ENCODE results near the gene CAPN12. TPM values are rescaled to one million over a fixed set of nuclear protein-coding genes. Genes with fewer than 3 reads are reported as not detected.

Gene CAPN12
- total and polyA plus RNA-seq, 9 donors = 0.22 to 8.0 (median 3.1) TPM

DNA sequence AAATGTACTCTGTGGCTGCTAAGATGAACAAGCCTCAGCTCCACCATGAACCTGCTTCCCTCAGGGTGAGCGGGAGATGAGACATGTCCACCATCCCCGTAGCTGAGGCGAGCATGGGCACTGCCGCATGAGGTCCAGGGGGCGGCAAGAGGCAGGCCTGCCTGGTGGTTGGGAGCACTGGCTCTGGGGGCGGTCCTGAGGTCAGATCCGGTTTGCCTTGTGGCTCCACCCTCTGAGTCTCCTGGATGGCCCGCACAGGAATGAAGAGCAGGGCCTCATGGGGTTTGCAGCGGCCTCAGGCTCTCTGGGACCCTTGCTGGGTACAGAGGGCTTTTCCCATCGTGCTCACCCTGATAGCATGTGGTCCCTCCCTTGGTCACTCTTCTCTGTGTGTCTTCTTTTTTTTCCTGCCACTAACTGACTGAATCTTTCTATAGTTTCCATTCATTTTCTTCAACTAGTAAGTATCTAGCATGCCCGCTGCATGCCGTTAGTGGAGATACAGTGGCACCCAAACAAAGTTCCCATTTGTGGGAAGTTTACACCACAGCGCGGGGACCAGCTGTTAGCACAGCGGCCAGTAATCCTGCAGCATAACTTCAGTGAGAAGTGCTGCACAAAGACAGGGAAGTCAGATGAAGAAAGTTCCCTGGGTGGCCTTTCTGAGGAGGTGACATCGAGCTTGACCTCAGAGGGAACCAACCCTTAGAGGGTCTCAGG, 37.3 kb downstream of the CAPN12 start:
- TF ChIP-seq, protein P1, sequence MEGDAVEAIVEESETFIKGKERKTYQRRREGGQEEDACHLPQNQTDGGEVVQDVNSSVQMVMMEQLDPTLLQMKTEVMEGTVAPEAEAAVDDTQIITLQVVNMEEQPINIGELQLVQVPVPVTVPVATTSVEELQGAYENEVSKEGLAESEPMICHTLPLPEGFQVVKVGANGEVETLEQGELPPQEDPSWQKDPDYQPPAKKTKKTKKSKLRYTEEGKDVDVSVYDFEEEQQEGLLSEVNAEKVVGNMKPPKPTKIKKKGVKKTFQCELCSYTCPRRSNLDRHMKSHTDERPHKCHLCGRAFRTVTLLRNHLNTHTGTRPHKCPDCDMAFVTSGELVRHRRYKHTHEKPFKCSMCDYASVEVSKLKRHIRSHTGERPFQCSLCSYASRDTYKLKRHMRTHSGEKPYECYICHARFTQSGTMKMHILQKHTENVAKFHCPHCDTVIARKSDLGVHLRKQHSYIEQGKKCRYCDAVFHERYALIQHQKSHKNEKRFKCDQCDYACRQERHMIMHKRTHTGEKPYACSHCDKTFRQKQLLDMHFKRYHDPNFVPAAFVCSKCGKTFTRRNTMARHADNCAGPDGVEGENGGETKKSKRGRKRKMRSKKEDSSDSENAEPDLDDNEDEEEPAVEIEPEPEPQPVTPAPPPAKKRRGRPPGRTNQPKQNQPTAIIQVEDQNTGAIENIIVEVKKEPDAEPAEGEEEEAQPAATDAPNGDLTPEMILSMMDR (IDR thresholded peaks at IDR 0.05) = no peak
- TF ChIP-seq POLR2A (IDR thresholded peaks at IDR 0.05) (no peak), EP300 (IDR thresholded peaks at IDR 0.05) (no peak)
- H3K9me3 ChIP-seq = no peaks in the 10 kb centered on the region
- no peak overlapping the region for H3K4me3 ChIP-seq
- H3K36me3 ChIP-seq = no peaks in the 10 kb centered on the region
- H3K4me1 ChIP-seq (ENCODE audit: insufficient read depth) = peaks cover 9% of the 10 kb centered on the region
- no peak overlapping the region for H3K27ac ChIP-seq
- WGBS, 3 donors = 72 to 83% (median 75%) methylated on average over 16 of the region's 16 CpGs
- DNase-seq = no peak
- H3K27me3 ChIP-seq = no peaks in the 10 kb centered on the region
- intact Hi-C loops (cut with DNase I) = no loop called here

- no peaks in the 10 kb centered on the region for H3K36me3 ChIP-seq
- H3K9me3 ChIP-seq = no peaks in the 10 kb centered on the region
- intact Hi-C loops (cut with DNase I) = no loop called here
Observed at GRCh38 chr19:38705197-38706019, 38.9 kb downstream of the CAPN12 start.

DNA sequence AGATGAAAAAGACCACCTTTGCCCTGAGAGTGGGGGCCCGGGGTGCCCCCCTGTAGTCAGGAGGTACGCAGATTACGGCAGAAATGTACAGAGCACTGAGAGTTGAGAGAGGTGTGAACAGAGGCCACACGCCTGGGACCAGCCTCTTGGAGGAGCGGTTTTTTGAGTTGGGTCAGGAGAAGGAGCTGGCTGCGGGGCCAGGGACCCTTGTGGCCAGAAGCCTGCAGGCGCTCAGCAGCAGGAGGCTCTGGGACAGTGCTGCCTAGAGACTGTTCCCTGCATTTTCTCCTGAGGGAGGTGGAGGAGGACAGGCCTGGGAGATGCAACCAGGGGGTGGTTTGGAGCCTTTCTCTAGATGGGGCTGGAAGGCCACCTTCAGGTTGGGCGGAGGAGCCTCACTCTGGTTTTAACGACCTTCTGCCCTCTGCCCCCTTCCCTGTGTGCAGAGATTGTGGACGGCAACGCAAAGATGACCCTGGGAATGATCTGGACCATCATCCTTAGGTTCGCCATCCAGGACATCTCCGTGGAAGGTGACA, 39.7 kb downstream of the CAPN12 start:
- 87 to 90% (median 87%) methylated on average over 13 of the region's 13 CpGs for WGBS, 3 donors
- intact Hi-C loops (cut with DNase I) = loop anchor here in 1 of 4 donors (5.0 kb wide), 1 partner anchor 1992 kb away; no protein-coding TSS in a partner anchor
- H3K9me3 ChIP-seq = no peaks in the 10 kb centered on the region
- H3K4me3 ChIP-seq = no peak overlapping the region
- TF ChIP-seq POLR2A (IDR thresholded peaks at IDR 0.05) (no peak), EP300 (IDR thresholded peaks at IDR 0.05) (no peak)
- TF ChIP-seq, protein P1 (IDR thresholded peaks at IDR 0.05) = no peak
- no peaks in the 10 kb centered on the region for H3K27me3 ChIP-seq
- H3K36me3 ChIP-seq = no peaks in the 10 kb centered on the region
- no peak for DNase-seq
- peaks cover 18% of the 10 kb centered on the region for H3K4me1 ChIP-seq (ENCODE audit: insufficient read depth)
- H3K27ac ChIP-seq = no peak overlapping the region

More at GRCh38 chr19:38705197-38706019, 38.9 kb downstream of the CAPN12 start:
- H3K4me1 ChIP-seq (ENCODE audit: insufficient read depth) = peaks cover 15% of the 10 kb centered on the region
- H3K4me3 ChIP-seq = no peak overlapping the region
- DNase-seq = peak in 1 of 5 donors; percentile 24
- no peak for TF ChIP-seq EP300 (IDR thresholded peaks at IDR 0.05)
- 73 to 76% (median 75%) methylated on average over 14 to 22 of the region's 22 CpGs for WGBS, 3 donors
- H3K27ac ChIP-seq = no peak overlapping the region
- no peaks in the 10 kb centered on the region for H3K27me3 ChIP-seq

DNA sequence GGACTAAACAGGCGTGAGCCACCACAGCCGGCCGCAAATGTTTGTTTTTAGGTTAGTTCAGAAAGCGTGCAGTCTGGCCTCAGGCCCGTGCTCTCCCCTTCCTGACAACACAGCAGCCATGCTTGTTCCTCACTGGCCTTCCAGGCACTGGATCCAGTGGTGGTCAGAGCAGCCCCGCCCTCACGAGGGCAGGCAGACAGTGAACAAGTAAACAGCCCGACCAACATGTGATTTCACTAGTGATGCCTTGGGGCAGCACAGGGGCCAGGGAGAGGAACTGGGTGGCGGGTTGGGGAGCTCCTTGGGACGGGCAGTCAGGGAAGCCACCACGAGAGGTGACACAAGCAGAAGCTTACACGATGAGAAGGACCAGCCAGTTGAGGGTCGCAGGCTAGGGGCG, 40.8 kb downstream of the CAPN12 start:
- no peak overlapping the region for H3K27ac ChIP-seq
- intact Hi-C loops (cut with DNase I) = loop anchor here in 1 of 4 donors (5.0 kb wide), 1 partner anchor 1991 kb away; no protein-coding TSS in a partner anchor
- peaks cover 24% of the 10 kb centered on the region for H3K4me1 ChIP-seq (ENCODE audit: insufficient read depth)
- no peaks in the 10 kb centered on the region for H3K36me3 ChIP-seq
- no peak overlapping the region for H3K4me3 ChIP-seq
- no peaks in the 10 kb centered on the region for H3K9me3 ChIP-seq
- no peak for DNase-seq
- no peak for TF ChIP-seq EP300 (IDR thresholded peaks at IDR 0.05)
- TF ChIP-seq, protein P1 (IDR thresholded peaks at IDR 0.05) = no peak
- no peak for TF ChIP-seq POLR2A (IDR thresholded peaks at IDR 0.05)
- 90% methylated on average over 14 of the region's 14 CpGs for WGBS, 3 donors
- H3K27me3 ChIP-seq = no peaks in the 10 kb centered on the region
